ENCODE data around the gene TRIO.

TRIO gene

DNA sequence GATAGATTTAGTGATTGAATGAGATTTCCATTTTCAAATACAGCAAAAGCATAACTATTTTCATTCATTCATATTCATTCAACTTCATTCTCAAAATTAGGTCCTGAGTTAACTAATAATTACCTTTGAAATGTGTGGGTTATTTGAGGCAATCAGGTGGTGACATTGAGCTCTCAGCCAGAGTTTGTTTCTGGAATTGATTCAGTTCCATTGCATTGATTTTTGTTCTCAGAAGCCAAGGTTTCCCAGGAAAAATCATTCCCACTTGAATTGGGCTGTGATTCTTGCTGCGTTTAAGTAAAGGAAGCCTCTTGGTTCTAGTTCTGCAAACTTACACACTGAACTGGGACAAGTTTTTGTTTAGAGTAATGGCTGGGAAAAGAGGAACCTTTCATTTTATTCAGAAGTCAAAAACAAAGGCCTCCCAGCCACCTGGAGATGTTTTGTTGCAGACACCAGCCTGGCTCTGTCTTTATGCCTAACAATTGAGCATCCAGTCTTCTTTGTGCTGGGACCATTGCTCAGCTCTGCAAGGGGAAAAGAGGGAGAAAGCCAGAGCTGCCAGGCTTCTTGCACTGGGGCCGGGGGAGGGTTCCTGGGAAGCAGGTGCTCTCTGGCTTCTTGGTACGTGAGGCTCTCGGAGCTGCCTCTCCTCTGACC, 198.6 kb downstream of the TRIO start:
- Histone ChIP-seq H3K27me3 (ENCODE audit: control insufficient read depth, insufficient read depth, low read length) (no peaks in the 10 kb centered on the region), H3K4me1 (ENCODE audit: control insufficient read depth, insufficient read depth, low read length) (peaks cover 2% of the 10 kb centered on the region; the same call in 1 of the 2 replicates), H3K9me3 (ENCODE audit: control insufficient read depth, insufficient read depth, low read length) (no peaks in the 10 kb centered on the region), H3K36me3 (ENCODE audit: control insufficient read depth, insufficient read depth, low read length) (no peaks in the 10 kb centered on the region), H3K27ac (ENCODE audit: low read length) (no peak overlapping the region), H3K4me3 (ENCODE audit: low read length) (no peak overlapping the region)
- WGBS (ENCODE audit: insufficient coverage, insufficient read length), result no CpG with 5 or more reads among the region's 4 CpGs
- DNase-seq (ENCODE audit: low read depth, low spot score), result no peak

- H3K9me3 ChIP-seq (ENCODE audit: control insufficient read depth, insufficient read depth, low read length), result no peaks in the 10 kb centered on the region
- no peak overlapping the region for H3K27ac ChIP-seq (ENCODE audit: low read length)
- no peaks in the 10 kb centered on the region for H3K36me3 ChIP-seq (ENCODE audit: control insufficient read depth, insufficient read depth, low read length)
- no peak overlapping the region for H3K4me3 ChIP-seq (ENCODE audit: low read length)
- no peaks in the 10 kb centered on the region for H3K27me3 ChIP-seq (ENCODE audit: control insufficient read depth, insufficient read depth, low read length)
- WGBS (ENCODE audit: insufficient coverage, insufficient read length), result no CpG with 5 or more reads among the region's 3 CpGs
- DNase-seq (ENCODE audit: low read depth, low spot score), result no peak
- H3K4me1 ChIP-seq (ENCODE audit: control insufficient read depth, insufficient read depth, low read length), result peaks cover 2% of the 10 kb centered on the region; the same call in 1 of the 2 replicates
Observed at GRCh38 chr5:14342306-14342705, 199.2 kb downstream of the TRIO start.

- no peak for DNase-seq (ENCODE audit: low read depth, low spot score)
- Histone ChIP-seq H3K4me3 (ENCODE audit: low read length) (no peak overlapping the region), H3K9me3 (ENCODE audit: control insufficient read depth, insufficient read depth, low read length) (no peaks in the 10 kb centered on the region), H3K27me3 (ENCODE audit: control insufficient read depth, insufficient read depth, low read length) (no peaks in the 10 kb centered on the region), H3K27ac (ENCODE audit: low read length) (no peak overlapping the region), H3K36me3 (ENCODE audit: control insufficient read depth, insufficient read depth, low read length) (no peaks in the 10 kb centered on the region), H3K4me1 (ENCODE audit: control insufficient read depth, insufficient read depth, low read length) (peaks cover 2% of the 10 kb centered on the region; the same call in 1 of the 2 replicates)
- no CpG with 5 or more reads among the region's 4 CpGs for WGBS (ENCODE audit: insufficient coverage, insufficient read length)
Observed at GRCh38 chr5:14343376-14343775, 200.2 kb downstream of the TRIO start.

GRCh38 chr5:14347522-14347921, 204.4 kb downstream of the TRIO start:
- no CpG with 5 or more reads among the region's 7 CpGs for WGBS (ENCODE audit: insufficient coverage, insufficient read length)
- H3K27ac ChIP-seq (ENCODE audit: low read length), result no peak overlapping the region
- no peak overlapping the region for H3K4me3 ChIP-seq (ENCODE audit: low read length)
- H3K4me1 ChIP-seq (ENCODE audit: control insufficient read depth, insufficient read depth, low read length), result no peaks in the 10 kb centered on the region
- H3K36me3 ChIP-seq (ENCODE audit: control insufficient read depth, insufficient read depth, low read length), result no peaks in the 10 kb centered on the region
- no peaks in the 10 kb centered on the region for H3K9me3 ChIP-seq (ENCODE audit: control insufficient read depth, insufficient read depth, low read length)
- DNase-seq (ENCODE audit: low read depth, low spot score), result no peak
- H3K27me3 ChIP-seq (ENCODE audit: control insufficient read depth, insufficient read depth, low read length), result no peaks in the 10 kb centered on the region

DNA sequence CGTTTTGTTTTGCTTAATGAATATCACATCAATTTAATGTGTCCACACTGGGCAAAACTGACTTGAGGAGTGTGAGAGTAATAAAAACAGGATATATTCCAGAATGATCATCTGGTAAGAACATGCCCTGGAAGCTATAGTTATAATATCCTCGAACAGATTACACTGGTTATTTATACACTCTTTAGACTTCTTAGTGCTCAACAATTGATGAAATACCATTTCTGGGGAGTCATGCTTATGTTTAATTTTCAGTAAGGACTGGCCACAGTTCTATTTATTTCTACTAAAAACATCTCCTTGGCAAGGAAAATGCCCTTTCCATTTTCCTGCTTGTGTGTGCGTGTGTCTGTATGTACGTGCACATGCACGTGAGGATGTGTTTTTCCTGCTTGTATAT, 205.0 kb downstream of the TRIO start:
- Histone ChIP-seq H3K27me3 (ENCODE audit: control insufficient read depth, insufficient read depth, low read length) (no peaks in the 10 kb centered on the region), H3K27ac (ENCODE audit: low read length) (no peak overlapping the region), H3K4me3 (ENCODE audit: low read length) (no peak overlapping the region), H3K36me3 (ENCODE audit: control insufficient read depth, insufficient read depth, low read length) (no peaks in the 10 kb centered on the region), H3K4me1 (ENCODE audit: control insufficient read depth, insufficient read depth, low read length) (no peaks in the 10 kb centered on the region), H3K9me3 (ENCODE audit: control insufficient read depth, insufficient read depth, low read length) (no peaks in the 10 kb centered on the region)
- WGBS (ENCODE audit: insufficient coverage, insufficient read length), result no CpG with 5 or more reads among the region's 5 CpGs
- DNase-seq (ENCODE audit: low read depth, low spot score), result no peak

- no peaks in the 10 kb centered on the region for H3K4me1 ChIP-seq (ENCODE audit: control insufficient read depth, insufficient read depth, low read length)
- H3K27ac ChIP-seq (ENCODE audit: low read length), result no peak overlapping the region
- H3K36me3 ChIP-seq (ENCODE audit: control insufficient read depth, insufficient read depth, low read length), result no peaks in the 10 kb centered on the region
- H3K4me3 ChIP-seq (ENCODE audit: low read length), result no peak overlapping the region
- no peaks in the 10 kb centered on the region for H3K27me3 ChIP-seq (ENCODE audit: control insufficient read depth, insufficient read depth, low read length)
- H3K9me3 ChIP-seq (ENCODE audit: control insufficient read depth, insufficient read depth, low read length), result no peaks in the 10 kb centered on the region
- DNase-seq (ENCODE audit: low read depth, low spot score), result no peak
- no CpG with 5 or more reads among the region's 8 CpGs for WGBS (ENCODE audit: insufficient coverage, insufficient read length)
Observed at GRCh38 chr5:14349029-14349428, 205.9 kb downstream of the TRIO start.

GRCh38 chr5:14351086-14351661, 208.0 kb downstream of the TRIO start:
- WGBS (ENCODE audit: insufficient coverage, insufficient read length), result no CpG with 5 or more reads among the region's 7 CpGs
- Histone ChIP-seq H3K4me1 (ENCODE audit: control insufficient read depth, insufficient read depth, low read length) (no peaks in the 10 kb centered on the region), H3K36me3 (ENCODE audit: control insufficient read depth, insufficient read depth, low read length) (no peaks in the 10 kb centered on the region), H3K9me3 (ENCODE audit: control insufficient read depth, insufficient read depth, low read length) (no peaks in the 10 kb centered on the region), H3K4me3 (ENCODE audit: low read length) (no peak overlapping the region), H3K27ac (ENCODE audit: low read length) (no peak overlapping the region), H3K27me3 (ENCODE audit: control insufficient read depth, insufficient read depth, low read length) (no peaks in the 10 kb centered on the region)
- DNase-seq (ENCODE audit: low read depth, low spot score), result no peak

GRCh38 chr5:14351845-14352712, 208.9 kb downstream of the TRIO start:
- Histone ChIP-seq H3K27ac (ENCODE audit: low read length) (no peak overlapping the region), H3K4me3 (ENCODE audit: low read length) (no peak overlapping the region), H3K9me3 (ENCODE audit: control insufficient read depth, insufficient read depth, low read length) (no peaks in the 10 kb centered on the region), H3K4me1 (ENCODE audit: control insufficient read depth, insufficient read depth, low read length) (no peaks in the 10 kb centered on the region), H3K36me3 (ENCODE audit: control insufficient read depth, insufficient read depth, low read length) (no peaks in the 10 kb centered on the region), H3K27me3 (ENCODE audit: control insufficient read depth, insufficient read depth, low read length) (no peaks in the 10 kb centered on the region)
- peak; percentile 52 for DNase-seq (ENCODE audit: low read depth, low spot score)
- WGBS (ENCODE audit: insufficient coverage, insufficient read length), result no CpG with 5 or more reads among the region's 7 CpGs

DNA sequence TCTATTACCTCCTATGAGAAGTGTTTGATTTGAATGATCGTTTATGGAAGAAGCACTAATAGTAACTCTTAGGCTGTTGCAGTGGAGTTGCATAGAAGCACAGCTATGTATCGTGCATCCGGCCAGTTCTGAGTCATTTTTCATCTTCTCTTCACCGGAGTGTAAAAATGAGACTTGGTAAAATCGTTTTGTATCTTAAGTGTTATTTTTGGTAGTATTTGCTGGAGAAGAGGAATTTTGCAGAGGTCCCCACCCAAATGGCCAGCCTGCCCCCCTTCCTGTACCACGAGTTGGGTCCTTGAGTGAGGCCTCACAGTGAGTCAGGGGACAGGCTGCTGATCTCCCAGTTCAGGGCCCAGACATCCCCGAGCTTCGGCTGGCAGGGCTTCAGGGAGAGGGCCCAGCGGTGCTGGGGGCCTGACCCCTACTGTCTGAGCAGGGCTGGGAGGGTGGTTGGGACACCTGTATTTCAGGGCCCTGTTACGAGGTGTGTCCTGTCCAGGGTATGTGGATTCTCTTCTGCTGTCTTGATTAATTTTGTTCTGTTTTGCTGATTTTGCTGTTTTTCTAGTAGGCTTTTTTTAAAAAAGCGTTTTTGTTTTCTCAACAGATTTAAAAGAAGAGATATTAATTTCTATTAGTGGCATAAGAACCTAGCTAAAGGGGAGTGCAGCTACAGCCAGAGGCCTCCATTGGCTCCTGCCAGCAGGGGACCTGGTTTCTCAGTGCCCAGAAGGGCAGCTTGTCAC, 210.8 kb downstream of the TRIO start:
- no peaks in the 10 kb centered on the region for H3K27me3 ChIP-seq (ENCODE audit: control insufficient read depth, insufficient read depth, low read length)
- H3K9me3 ChIP-seq (ENCODE audit: control insufficient read depth, insufficient read depth, low read length), result no peaks in the 10 kb centered on the region
- peaks cover 3% of the 10 kb centered on the region; the same call in 1 of the 2 replicates for H3K4me1 ChIP-seq (ENCODE audit: control insufficient read depth, insufficient read depth, low read length)
- H3K27ac ChIP-seq (ENCODE audit: low read length), result no peak overlapping the region
- H3K4me3 ChIP-seq (ENCODE audit: low read length), result no peak overlapping the region
- no peaks in the 10 kb centered on the region for H3K36me3 ChIP-seq (ENCODE audit: control insufficient read depth, insufficient read depth, low read length)
- no CpG with 5 or more reads among the region's 11 CpGs for WGBS (ENCODE audit: insufficient coverage, insufficient read length)
- DNase-seq (ENCODE audit: low read depth, low spot score), result no peak

DNA sequence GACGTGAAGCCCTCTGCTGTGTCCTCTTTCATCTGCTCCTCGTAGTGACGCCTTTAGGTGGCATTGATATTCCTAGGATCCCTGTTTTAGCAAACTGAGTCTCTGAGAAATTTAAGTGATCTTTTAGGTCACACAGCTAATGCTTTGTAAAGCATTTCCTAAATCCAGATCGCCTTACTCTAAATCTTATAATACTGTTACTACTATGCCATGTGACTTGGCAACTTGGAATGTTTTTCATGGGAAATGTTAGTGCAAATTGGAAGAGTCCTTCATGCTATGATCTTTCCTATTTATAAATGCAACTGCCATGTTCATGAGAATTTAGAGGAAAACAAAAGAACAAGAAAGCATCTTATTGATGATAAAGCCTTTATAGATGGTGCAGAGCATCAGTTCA, 212.2 kb downstream of the TRIO start:
- no peak overlapping the region for H3K27ac ChIP-seq (ENCODE audit: low read length)
- peaks cover 3% of the 10 kb centered on the region; the same call in 1 of the 2 replicates for H3K4me1 ChIP-seq (ENCODE audit: control insufficient read depth, insufficient read depth, low read length)
- WGBS (ENCODE audit: insufficient coverage, insufficient read length), result no CpG with 5 or more reads among the region's 4 CpGs
- peaks cover 5% of the 10 kb centered on the region for H3K36me3 ChIP-seq (ENCODE audit: control insufficient read depth, insufficient read depth, low read length)
- no peak overlapping the region for H3K4me3 ChIP-seq (ENCODE audit: low read length)
- no peak for DNase-seq (ENCODE audit: low read depth, low spot score)
- no peaks in the 10 kb centered on the region for H3K9me3 ChIP-seq (ENCODE audit: control insufficient read depth, insufficient read depth, low read length)
- no peaks in the 10 kb centered on the region for H3K27me3 ChIP-seq (ENCODE audit: control insufficient read depth, insufficient read depth, low read length)
